Gastroesophageal sphincter (tissue), 3 donors: ENCODE results near the gene CARHSP1.
"Not testable (repeated sequence)": the region's sequence is repeated elsewhere in the genome, so short reads cannot be mapped to it uniquely, and the experiment has no call there.

ENCODE experiments used
- CTCF ChIP-seq, 4 experiments: fragments of 200-600 bp in 2 of 4; fragments of 450-650 bp in 2 of 4; sonication (generic) in 1 of 4; IDR thresholded peaks; one replicate each; pipeline ENCODE4 v1.5.1; 2017 to 2019; ENCODE audit warnings: antibody characterized with exemption in 4 of 4, mild to moderate bottlenecking in 2 of 4, moderate library complexity in 2 of 4
- POLR2A ChIP-seq, 2 donors: fragments of 450-650 bp; IDR thresholded peaks; one replicate each; pipeline ENCODE4 v1.6.1; 2017; ENCODE audit warnings: antibody characterized with exemption in 2 of 2, mild to moderate bottlenecking in 2 of 2, moderate library complexity in 1 of 2
- POLR2AphosphoS5 ChIP-seq: sonication (generic); formaldehyde crosslinking; IDR thresholded peaks from one replicate; pipeline ENCODE4 v1.6.1; 2017; ENCODE audit warnings: antibody characterized with exemption

GRCh38 chr16:8869988-8870241 lies 1.1 kb upstream of the CARHSP1 start:
- not testable (repeated sequence) for TF ChIP-seq CTCF (IDR thresholded peaks at IDR 0.05); POLR2AphosphoS5; POLR2A (IDR thresholded peaks at IDR 0.05)
